HepG2 (cell line): ENCODE results near the gene PERCC1. TPM values are rescaled to one million over a fixed set of nuclear protein-coding genes. Genes with fewer than 3 reads are reported as not detected.

Experiments
- FOXC1 ChIP-seq: sonication (generic); formaldehyde crosslinking; IDR thresholded peaks from 2 replicates; pipeline ENCODE4 v1.8.0; 2022; ENCODE audit warnings: mild to moderate bottlenecking, missing genetic modification reagents, borderline replicate concordance
- FOXP4 ChIP-seq: sonication (generic); formaldehyde crosslinking; IDR thresholded peaks from 2 replicates; pipeline ENCODE4 v1.4.0; 2020; ENCODE audit warnings: missing genetic modification reagents
- JDP2 ChIP-seq: sonication (generic); formaldehyde crosslinking; IDR thresholded peaks from 2 replicates; pipeline ENCODE4 v1.8.1; 2022; ENCODE audit warnings: missing genetic modification reagents, borderline replicate concordance
- RBM22 ChIP-seq: fragments of 200-400 bp; formaldehyde crosslinking; optimal IDR thresholded peaks from 2 replicates; pipeline ENCODE3; 2017; ENCODE audit warnings: mild to moderate bottlenecking, low read length, moderate library complexity
- REPIN1 ChIP-seq: sonication (generic); formaldehyde crosslinking; IDR thresholded peaks from 2 replicates; pipeline ENCODE4 v1.8.0; 2022; ENCODE audit warnings: missing genetic modification reagents, low read depth, mild to moderate bottlenecking, borderline replicate concordance
- SMAD9 ChIP-seq: sonication (generic); formaldehyde crosslinking; IDR thresholded peaks from 2 replicates; pipeline ENCODE4 v1.5.1; 2020; ENCODE audit warnings: mild to moderate bottlenecking, missing genetic modification reagents
- SRSF9 ChIP-seq: fragments of 200-400 bp; formaldehyde crosslinking; IDR thresholded peaks from 2 replicates; pipeline ENCODE4 v1.6.1; 2018; ENCODE audit warnings: borderline replicate concordance, mild to moderate bottlenecking, low read depth, low read length; ENCODE audit not compliant: insufficient read depth, poor library complexity, severe bottlenecking
- TFDP1 ChIP-seq: IDR thresholded peaks from 2 replicates; pipeline ENCODE4 v1.6.1; 2016; ENCODE audit warnings: missing compliant biosample characterization, missing genetic modification reagents, borderline replicate concordance
- TRIM24 ChIP-seq: sonication (generic); formaldehyde crosslinking; IDR thresholded peaks from 2 replicates; pipeline ENCODE4 v1.8.0; 2022; ENCODE audit warnings: mild to moderate bottlenecking, missing genetic modification reagents
- YEATS4 ChIP-seq: sonication (generic); formaldehyde crosslinking; IDR thresholded peaks from 2 replicates; pipeline ENCODE4 v1.4.0; 2020; ENCODE audit warnings: missing genetic modification reagents, borderline replicate concordance
- ZBTB38 ChIP-seq: sonication (generic); formaldehyde crosslinking; IDR thresholded peaks from 2 replicates; pipeline ENCODE4 v1.5.1; 2020; ENCODE audit warnings: mild to moderate bottlenecking, missing genetic modification reagents
- ZFP37 ChIP-seq: sonication (generic); formaldehyde crosslinking; IDR thresholded peaks from 2 replicates; pipeline ENCODE4 v1.4.0; 2020; ENCODE audit warnings: missing genetic modification reagents, borderline replicate concordance
- ZFYVE20 ChIP-seq: sonication (generic); formaldehyde crosslinking; IDR thresholded peaks from 2 replicates; pipeline ENCODE4 v1.8.0; 2023; ENCODE audit warnings: low read depth, mild to moderate bottlenecking, moderate library complexity, missing genetic modification reagents, borderline replicate concordance
- ZNF580 ChIP-seq: IDR thresholded peaks from 2 replicates; pipeline ENCODE4 v1.6.1; 2016; ENCODE audit warnings: low read depth, borderline replicate concordance
- ZNF687 ChIP-seq: sonication (generic); formaldehyde crosslinking; IDR thresholded peaks from 2 replicates; pipeline ENCODE4 v1.5.1; 2020; ENCODE audit warnings: mild to moderate bottlenecking, missing genetic modification reagents, moderate library complexity
- polyA plus RNA-seq, 8 experiments: library from polyadenylated mRNA; depleted of rRNA in 3 of 8; stranded (reverse) in 7 of 8; unstranded in 1 of 8; fragments of >200 nt; fragmentation: Illumina TruSeq in 4 of 8; extraction: Trizol in 4 of 8; gene quantifications; 2 replicates each; pipeline versions ENCODE4 v1.2.1 to v1.2.3, GENCODE V29; 2011 to 2016; ENCODE audit warnings: low read depth in 4 of 8, missing spikeins in 1 of 8, mixed read lengths in 1 of 8; ENCODE audit not compliant: insufficient read depth in 1 of 8
- total RNA-seq, 5 experiments: library from RNA; depleted of rRNA; stranded (reverse); fragments of >200 nt; fragmentation: Illumina TruSeq; extraction: Trizol; gene quantifications; 2 replicates each; pipeline ENCODE4 v1.2.3, GENCODE V29; 2016; ENCODE audit warnings: low read depth in 1 of 5
- TF ChIP-seq, protein P1 (sequence below): sonication (generic); formaldehyde crosslinking; IDR thresholded peaks from 2 replicates; pipeline ENCODE4 v1.5.1; 2020; ENCODE audit warnings: missing genetic modification reagents, mild to moderate bottlenecking, borderline replicate concordance

Gene PERCC1
- total and polyA plus RNA-seq, 2 of the 13 experiments (the other 11 are each of a cell fraction or from before 2014, with no cell fraction given) = 0.15 TPM; not detected in 1

- TF ChIP-seq ZNF687 (CRISPR knock-in tag) (peak; percentile 78), SMAD9 (CRISPR knock-in tag) (no peak), FOXP4 (CRISPR knock-in tag) (no peak), TRIM24 (no peak), ZBTB38 (CRISPR knock-in tag) (0 out of 2 replicates have a peak, but pooled peaks have one; percentile 32), SRSF9 (no peak), RBM22 (no peak), YEATS4 (CRISPR knock-in tag) (peak; percentile 22; the same call in 1 of the 2 replicates), JDP2 (CRISPR knock-in tag) (no peak), ZFYVE20 (CRISPR knock-in tag) (0 out of 2 replicates have a peak, but pooled peaks have one; percentile 71), REPIN1 (CRISPR knock-in tag) (peak; percentile 50; the same call in 1 of the 2 replicates), TFDP1 (CRISPR knock-in tag) (peak; percentile 57; the same call in 1 of the 2 replicates), FOXC1 (peak; percentile 27; the same call in 1 of the 2 replicates), ZFP37 (CRISPR knock-in tag) (no peak), ZNF580 (CRISPR knock-in tag) (no peak; the same call in 1 of the 2 replicates)
- TF ChIP-seq, protein P1, sequence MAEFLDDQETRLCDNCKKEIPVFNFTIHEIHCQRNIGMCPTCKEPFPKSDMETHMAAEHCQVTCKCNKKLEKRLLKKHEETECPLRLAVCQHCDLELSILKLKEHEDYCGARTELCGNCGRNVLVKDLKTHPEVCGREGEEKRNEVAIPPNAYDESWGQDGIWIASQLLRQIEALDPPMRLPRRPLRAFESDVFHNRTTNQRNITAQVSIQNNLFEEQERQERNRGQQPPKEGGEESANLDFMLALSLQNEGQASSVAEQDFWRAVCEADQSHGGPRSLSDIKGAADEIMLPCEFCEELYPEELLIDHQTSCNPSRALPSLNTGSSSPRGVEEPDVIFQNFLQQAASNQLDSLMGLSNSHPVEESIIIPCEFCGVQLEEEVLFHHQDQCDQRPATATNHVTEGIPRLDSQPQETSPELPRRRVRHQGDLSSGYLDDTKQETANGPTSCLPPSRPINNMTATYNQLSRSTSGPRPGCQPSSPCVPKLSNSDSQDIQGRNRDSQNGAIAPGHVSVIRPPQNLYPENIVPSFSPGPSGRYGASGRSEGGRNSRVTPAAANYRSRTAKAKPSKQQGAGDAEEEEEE (CRISPR knock-in tag) = no peak
Measured at GRCh38 chr16:1435921-1436697, 5.2 kb downstream of the PERCC1 start (continued).
